ENCODE results near the gene PPP1R27.

DNA sequence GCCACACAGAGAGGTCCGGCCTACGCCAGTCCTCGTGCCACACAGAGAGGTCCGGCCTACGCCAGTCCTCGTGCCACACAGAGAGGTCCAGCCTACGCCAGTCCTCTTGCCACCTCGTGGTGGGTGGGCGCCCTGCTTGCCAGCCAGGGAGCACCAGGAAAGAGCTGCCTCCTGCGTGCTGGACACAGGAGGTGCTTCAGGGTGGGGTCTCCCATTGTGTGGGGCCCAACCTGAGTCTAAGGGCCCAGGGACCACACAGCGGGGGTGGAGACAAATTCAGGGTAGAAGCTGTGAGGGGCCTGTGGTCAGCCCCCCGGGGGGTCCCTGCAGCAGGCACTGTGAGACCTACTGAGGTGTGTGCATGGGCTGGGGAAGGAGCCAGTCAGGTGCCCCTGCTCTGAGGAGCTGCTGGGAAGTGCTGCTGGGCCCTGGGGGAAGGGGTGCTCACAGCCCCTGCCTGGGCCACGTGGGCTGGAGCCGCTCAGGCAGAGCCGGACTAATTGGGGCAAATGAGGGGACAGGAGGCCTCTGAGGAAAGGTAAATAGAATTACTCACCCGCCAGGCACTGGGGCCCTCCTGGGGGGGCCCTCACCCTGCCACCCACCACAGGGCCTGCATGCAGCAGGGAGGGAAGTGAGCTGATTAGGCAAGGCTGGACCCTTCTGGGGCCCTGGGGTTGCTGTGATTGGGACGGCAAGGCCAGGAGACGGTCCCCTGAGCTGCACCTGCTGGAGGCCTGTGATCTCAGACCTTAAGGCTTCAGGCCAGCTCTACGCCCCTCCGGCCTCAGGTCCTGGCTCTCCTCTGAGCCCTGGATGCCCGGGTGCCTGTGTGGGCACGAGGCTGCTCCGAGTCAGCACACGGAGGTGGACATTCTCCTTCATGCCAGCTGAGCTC lies 19.9 kb downstream of the PPP1R27 start:
- TF ChIP-seq CTCF (IDR thresholded peaks at IDR 0.05) (no peak), POLR2AphosphoS5 (IDR thresholded peaks at IDR 0.05) (no peak), EP300 (IDR thresholded peaks at IDR 0.05) (no peak), POLR2A (IDR thresholded peaks at IDR 0.05) (no peak)
